HG03575 (cell line): Measurements from ENCODE around the gene RASA2.

Experiments used
- ATAC-seq: cut with Tn5 transposase; IDR thresholded peaks from one replicate; pipeline ENCODE4 v1.9.1; 2021; ENCODE audit not compliant: unreplicated experiment, insufficient number of reproducible peaks, low FRiP score; ENCODE audit errors: extremely low read depth

RASA2 gene

DNA sequence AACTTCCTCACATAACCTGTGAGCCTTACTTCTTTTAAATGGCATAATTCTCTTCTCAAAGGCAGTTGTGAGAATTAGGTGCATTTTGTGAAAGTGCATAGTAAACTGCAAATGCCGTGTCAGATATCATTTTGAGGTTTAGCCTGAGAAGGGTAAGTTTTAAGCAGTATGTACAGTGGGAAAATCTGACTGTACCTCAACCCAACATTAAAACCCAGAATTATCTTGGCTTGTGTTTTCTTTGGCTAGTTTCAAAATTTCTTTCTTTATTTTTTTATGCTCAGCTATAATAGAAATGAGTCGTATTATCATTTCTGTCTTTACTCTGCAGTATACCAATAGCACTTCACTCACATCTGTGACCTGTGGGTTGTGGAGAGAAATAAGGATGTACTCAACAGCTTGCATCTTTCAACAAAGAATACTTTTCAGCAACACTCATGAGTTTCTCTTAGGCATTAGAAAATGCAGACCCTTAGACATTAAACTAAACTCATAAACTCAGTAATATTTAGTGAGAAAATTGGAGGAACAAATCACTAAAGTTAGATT is 65.7 kb downstream of the RASA2 start:
- no peak for ATAC-seq

DNA sequence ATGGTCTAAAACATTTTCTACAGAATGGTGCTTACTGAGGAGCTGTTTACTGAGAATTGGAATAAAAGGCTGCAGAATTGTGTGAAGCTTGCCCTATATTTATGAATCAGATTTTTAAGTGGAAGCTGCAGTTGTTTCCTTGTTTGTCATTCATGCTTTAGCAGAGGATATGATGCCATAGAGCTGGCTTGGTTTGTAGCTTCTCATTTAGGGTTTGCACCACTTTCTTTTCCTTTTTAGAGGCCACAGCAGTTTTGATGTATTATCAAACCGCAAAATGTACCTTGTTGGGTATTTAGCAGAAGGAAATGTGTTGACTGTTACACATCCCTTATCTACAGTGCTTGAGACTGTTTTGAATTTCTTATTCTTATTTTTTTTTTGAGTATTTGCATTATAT is 66.2 kb downstream of the RASA2 start:
- ATAC-seq = no peak

DNA sequence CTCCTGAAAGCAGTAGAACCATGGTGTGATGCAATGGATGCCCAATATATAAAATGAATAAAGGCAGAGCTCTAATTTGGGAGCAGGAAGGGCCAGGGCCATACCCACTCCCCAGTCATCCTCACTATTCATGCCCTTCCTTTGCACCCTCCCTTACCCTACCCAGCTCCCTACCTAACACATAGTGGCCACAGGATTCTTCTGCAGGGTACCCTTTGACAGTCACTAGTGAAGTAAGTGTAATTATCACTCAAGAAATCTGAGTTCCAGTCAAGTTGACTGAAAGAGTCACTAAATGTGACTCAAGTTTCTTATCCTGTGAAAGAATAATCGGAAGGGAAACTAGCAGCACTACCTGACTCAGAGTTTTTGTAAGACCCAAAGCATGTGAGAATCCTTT is 69.2 kb downstream of the RASA2 start:
- no peak for ATAC-seq

DNA sequence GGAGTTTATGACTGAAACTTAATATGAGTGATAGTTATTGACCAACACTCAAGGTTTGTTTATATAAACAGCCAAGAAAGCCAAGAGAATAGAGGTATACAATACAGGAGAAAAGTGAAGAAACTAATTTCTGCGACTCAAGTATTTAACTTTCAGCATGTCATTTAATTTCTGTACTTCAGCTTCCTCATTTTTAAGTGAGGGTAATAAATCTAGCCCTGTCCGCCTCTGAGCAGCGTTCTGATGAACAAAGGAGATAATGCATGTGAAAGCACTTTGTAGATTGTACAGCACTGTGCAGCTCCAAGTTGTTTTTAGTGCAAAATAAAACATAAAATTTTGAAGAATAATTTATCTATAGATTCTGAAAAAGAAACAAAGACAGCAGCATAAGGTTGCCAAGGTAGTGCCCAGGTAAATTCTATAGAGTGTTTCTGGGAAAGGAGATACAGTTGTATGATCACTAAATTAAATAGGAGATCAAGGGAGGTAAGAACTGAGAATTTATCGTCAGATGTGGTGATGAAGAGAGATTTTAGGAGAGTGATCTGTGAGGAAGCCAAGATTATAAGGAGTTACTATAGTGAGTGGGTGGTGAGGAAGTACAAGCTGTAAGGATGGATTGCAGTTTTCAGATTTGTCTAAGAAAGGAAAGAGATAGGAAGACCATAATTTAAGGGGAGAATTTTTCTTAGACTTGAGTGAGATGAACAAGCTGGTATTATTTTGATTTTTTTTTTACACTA is 71.3 kb downstream of the RASA2 start:
- ATAC-seq = no peak

DNA sequence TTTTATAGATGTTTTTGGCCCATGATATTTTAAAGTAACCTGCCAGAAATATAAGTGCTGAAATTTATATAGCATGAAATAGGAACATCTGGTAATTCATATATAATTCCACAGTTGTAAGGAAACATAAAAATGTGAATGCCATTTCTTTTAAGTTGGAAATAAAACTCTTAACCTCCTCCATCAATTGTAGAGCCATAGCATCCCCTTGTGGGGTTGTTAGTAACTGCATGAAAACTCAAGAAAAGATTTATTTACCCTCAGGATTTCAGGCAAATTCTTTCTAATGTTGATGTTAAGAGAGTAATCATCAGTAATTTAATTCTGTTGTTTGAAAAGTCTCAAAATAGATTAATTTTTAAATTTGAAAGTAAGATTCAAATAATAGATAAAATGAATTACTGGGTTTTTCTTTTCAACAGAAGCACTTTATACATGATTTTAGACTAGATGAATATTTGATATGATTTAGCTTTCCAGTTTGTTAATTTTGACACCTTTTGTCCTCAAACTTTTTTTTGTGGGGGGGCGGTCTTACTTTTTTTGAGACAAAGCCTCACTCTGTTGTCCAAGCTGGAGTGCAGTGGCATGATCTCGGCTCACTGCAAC is 74.7 kb downstream of the RASA2 start:
- no peak for ATAC-seq

DNA sequence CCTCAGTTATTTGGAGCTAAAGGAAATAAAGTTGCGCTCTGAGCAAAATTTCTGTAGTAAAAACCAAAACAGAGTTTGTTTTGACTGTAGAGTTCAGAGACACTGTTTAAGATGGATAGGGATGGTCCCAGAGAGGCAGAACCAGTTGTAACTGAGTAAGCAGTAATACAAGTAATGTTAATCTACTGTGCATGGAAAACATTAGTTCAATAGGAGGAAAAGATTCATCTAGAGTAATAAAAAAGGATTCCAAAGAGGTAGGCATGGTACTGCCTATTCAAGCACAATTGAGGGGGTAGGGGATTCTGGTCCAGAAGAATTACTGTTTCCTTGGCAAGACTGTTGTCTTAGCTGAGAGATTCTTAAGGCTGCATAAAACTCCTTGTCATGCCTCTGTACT is 77.4 kb downstream of the RASA2 start:
- ATAC-seq = no peak

DNA sequence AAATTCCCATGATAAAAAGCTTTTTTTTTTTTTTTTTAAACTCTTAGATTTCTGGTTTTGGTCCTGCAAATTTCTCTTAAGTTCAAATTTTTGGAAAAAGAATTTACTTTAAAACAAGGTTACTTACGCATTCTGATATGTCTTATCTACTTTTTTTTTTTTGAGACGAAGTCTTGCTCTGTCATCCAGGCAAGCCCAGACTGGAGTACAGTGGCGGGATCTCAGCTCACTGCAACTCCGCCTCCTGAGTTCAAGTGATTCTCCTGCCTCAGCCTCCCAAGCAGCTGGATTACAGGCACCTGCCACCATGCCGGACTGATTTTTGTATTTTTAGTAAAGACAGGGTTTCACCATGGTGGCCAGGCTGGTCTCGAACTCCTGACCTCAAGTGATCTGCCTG is 83.2 kb downstream of the RASA2 start:
- no peak for ATAC-seq

DNA sequence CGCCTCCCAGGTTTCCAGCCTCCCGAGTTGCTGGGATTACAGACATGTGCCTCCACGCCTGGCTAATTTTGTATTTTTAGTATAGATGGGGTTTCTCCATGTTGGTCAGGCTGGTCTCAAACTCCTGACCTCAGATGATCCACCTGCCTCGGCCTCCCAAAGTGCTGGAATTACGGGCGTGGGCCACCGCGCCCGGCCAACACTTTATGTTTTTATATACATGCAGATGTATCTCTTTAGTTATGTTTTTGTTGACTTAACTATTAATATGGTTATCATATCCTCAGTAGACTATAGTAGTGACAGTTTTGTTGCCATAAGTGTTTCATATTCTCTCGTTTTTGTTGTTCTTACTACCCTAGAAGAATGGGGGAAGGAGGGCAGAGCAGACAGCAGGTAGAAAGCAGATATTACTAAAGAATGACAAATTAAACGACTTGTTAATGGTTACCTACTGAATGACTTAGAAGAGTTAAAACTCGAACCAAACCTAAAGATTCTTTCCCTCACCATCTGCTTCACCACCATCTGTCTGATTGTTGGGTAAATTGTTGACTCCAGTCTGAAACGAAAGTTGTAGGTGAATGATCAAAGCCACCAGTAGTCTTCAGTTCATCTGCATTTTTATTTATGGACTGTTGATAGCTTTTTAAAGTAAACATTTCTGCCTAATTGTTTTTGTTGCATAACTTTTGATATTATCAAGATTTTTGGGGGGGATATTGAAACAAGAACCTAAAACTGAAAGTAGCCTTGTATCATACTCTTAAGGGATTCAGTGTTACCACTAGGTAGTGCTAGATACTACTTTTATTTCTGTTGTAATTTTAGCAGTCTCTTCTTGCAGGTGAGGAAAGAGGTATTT is 89.3 kb downstream of the RASA2 start:
- ATAC-seq = no peak

DNA sequence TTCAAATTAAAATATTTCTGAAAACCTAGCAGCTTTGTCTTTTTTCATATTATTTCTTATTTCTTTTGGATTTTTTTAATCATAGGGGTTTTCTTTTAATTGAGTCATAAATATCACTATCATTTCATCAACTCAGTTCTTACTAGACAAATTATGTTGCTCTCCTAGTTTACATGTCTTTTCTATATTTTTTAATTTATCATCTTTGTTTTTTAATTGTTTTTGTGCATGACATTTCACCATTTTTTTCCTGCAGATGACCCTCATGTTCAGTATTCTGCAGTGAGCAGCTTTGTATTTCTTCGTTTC is 89.9 kb downstream of the RASA2 start:
- ATAC-seq = no peak

DNA sequence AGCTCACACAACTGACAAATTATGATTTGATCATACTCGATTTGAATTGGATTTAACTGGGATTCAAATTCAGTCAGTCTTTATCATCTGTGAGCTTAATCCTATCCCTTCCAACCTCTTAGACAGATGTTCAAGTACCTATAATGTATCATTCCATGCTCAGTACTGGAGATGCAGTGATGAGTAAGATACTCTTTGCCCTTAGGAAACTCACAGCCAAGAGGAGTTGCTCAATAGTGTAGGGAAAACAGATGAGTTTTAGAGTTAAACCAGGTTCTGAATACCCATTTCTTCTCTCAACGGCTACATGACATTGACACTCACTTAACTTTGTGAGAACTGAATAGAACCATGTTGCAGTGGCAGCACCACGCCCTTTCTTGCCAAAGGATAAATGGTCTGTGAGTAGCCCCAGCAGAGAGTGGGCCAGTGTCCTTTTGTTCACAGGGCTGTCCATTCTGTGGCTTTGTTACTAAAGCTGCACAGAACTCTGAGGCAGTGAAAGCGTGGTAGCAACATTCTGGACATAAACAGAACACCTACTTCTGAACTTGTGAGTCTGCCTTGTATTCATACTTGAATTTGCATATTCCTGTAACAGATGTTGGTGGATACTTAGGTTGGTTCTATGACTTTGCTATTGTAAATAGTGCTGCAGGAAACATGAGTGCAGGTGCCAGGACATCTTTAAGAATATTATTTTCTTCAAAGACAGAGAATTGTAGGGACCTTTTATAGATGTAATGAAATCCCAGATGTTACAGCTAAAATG is 91.6 kb downstream of the RASA2 start:
- no peak for ATAC-seq

DNA sequence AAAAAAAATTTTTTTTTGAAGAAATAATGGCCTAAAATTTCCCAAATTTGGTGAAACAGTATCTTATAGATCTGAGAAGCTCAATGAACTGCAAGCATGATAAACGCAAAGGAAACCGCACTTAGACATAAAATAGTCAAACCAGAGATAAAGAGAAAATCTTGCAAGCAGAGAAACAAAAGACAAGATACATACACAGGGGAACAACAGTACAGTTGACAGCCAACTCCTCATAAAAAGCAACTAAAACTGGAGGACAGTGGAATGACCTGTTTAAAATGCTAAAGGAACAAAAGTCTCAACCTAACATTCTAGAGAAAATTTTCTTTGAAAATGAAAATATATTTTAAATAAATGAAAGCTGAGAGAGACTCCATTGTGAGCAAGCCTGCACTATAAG is 107.5 kb downstream of the RASA2 start:
- no peak for ATAC-seq

DNA sequence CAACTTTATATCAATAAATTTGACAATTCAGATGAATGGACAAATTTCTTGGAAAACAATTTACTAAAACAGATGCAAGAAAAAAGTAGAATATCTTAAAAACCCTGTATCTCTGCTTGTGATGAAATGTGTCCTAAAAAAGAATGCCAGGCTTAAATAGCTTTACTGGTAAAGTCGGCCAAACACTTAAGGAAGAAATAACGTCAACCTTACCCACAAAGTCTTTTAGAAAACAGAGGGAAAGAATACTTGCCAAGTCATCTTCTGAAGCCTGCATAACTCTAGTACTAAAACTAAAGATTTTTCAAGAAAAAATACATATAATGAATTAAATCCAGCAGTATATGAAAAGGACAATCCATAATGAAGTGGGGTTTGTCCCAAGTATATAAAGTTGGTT is 111.1 kb downstream of the RASA2 start:
- ATAC-seq = no peak

DNA sequence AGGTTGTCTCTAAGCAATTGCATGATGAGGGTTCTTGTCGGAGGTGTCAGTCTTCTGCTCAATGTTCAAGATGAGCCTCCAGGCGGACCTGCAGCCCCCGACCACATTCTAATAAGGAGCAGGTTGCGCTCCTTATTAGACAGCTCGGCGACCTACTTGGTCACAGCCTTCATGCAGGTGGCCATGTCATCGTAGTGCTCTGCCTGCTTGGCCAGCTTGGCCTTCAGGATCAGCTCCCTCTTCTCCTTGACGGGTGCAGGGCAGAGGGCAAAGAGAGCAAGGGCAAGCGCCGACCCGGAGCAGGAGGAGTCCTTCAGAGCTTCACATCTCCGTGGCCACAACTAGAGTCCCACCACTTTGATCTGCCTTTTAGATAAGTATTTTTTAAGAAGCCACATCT is 113.5 kb downstream of the RASA2 start:
- ATAC-seq = no peak

DNA sequence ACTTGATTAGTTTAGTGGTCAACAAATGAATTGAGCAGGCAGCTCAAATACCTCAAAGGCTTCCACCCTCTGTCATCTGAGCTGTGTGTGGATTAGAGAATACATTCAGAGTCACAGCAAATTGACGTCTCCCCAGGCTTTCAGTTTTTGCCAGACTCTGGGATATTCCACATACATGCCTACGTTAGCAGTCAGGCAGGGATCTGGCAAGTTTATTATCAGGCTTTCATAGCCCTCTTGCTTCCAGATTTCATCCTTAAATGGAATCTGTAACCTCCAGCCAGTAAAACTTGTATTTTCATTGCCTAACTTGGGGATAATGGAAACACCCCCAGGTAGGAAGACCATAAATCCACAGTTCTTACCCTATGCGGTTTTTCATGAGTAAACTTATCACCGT is 115.9 kb downstream of the RASA2 start:
- ATAC-seq = no peak

DNA sequence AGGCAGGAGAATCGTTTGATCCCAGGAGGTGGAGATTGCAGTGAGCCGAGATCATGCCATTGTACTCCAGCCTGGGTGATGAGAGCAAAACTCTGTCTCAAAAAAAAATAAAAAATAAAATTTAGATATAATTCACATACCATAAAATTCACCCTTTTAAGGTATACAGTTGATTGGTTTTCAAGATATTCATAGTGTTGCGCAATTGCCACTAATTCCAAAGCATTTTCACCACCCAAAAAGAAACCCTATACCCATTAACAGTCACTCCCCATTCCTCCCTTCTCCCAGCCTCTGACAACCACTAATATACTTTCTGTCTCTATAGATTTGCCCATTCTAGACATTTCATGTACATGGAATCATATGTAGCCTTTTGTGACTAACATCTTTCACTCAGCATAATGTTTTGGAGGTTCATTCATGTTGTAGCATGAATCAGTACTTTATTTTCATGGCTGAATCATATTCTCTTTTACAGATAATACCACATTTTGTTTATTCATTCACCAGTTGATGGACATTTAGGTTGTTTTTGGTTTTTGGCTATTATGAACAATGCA is 116.7 kb downstream of the RASA2 start:
- ATAC-seq = no peak

DNA sequence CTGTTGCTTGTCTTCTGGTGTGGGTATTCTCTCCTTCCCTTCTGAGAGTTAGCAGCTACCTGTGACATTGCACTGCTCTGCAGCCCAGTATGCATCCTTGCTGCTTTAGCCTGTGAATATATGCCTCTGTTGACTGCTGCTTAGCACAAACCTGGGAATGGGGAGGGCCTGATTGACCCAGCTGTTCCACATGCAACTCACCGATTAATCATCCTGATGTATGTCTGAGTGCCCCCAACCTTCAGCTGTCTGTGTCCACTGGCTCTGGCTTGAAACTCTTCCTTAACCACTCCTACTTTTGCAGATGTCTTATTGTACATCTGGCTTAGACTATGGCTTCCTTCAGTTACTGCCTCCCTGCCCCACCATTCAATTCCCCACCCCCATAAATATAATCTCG is 119.1 kb downstream of the RASA2 start:
- no peak for ATAC-seq

DNA sequence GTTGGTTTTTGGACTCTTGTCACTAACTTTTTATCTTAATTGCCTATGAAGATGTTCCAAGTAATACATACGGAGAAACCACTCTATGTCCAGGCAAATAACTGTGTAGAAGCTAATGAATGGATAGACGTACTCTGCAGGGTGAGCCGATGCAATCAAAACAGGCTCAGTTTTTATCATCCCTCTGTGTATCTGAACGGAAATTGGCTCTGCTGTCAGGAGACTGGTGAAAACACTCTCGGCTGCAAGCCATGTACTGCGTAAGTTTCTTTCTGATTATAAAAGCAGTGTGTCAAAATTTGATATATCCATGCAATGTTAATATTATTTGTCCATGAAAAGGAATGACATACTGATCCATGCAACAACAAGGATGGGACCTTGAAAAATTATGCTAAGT is 121.6 kb downstream of the RASA2 start:
- ATAC-seq = no peak

DNA sequence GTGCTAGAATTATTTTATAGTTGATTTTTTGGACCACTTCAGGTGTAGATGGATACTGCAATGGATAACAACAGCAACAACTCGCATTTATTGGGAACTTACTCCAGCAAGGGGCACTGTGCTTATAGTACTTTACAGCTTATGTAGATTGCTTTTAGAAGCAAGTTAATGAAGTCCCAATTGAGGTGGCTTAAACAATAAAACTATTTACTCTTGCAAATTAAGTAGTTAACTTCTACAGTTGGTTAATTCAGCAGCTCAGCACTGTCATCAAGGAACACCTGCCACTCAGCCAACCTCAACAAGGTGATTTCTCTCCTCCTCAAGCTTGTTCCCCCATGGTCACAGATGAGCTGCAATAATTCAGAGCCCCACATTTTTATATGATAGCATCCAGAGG is 124.1 kb downstream of the RASA2 start:
- ATAC-seq = no peak
